CD1c-positive myeloid dendritic cell (primary cell): ENCODE data around the gene NCOA3.
A peak's percentile ranks its signal among the peaks of the same experiment; 100 is the strongest.

Experiments
- DNase-seq: peaks from one replicate; pipeline ENCODE4 v3.0.0-alpha.2; 2016; ENCODE audit errors: extremely low spot score

NCOA3 gene

GRCh38 chr20:47664744-47665143 is 163.1 kb downstream of the NCOA3 start:
- DNase-seq, result no peak

GRCh38 chr20:47665221-47665991 is 163.7 kb downstream of the NCOA3 start:
- no peak for DNase-seq

- DNase-seq, result no peak
These were observed 164.6 kb downstream of the NCOA3 start for GRCh38 chr20:47666304-47666703.

GRCh38 chr20:47667086-47667485 is 165.4 kb downstream of the NCOA3 start:
- no peak for DNase-seq

GRCh38 chr20:47667531-47668312 is 166.0 kb downstream of the NCOA3 start:
- DNase-seq, result peak; percentile 34

GRCh38 chr20:47668313-47669151 is 166.8 kb downstream of the NCOA3 start:
- DNase-seq, result no peak

GRCh38 chr20:47669152-47669425 is 167.4 kb downstream of the NCOA3 start:
- no peak for DNase-seq

- DNase-seq, result no peak
These were observed 167.8 kb downstream of the NCOA3 start for GRCh38 chr20:47669489-47669888.

GRCh38 chr20:47669927-47670890 is 168.5 kb downstream of the NCOA3 start:
- no peak for DNase-seq

- no peak for DNase-seq
These were observed 169.2 kb downstream of the NCOA3 start for GRCh38 chr20:47670913-47671312.

- no peak for DNase-seq
These were observed 170.5 kb downstream of the NCOA3 start for GRCh38 chr20:47672166-47672565.

GRCh38 chr20:47672886-47673670 is 171.4 kb downstream of the NCOA3 start:
- DNase-seq, result no peak

- DNase-seq, result no peak
These were observed 171.9 kb downstream of the NCOA3 start for GRCh38 chr20:47673671-47673955.

GRCh38 chr20:47674145-47674544 is 172.5 kb downstream of the NCOA3 start:
- DNase-seq, result no peak

- DNase-seq, result no peak
These were observed 173.0 kb downstream of the NCOA3 start for GRCh38 chr20:47674686-47675085.

- DNase-seq, result no peak
These were observed 173.8 kb downstream of the NCOA3 start for GRCh38 chr20:47675190-47676142.

GRCh38 chr20:47676219-47676721 is 174.6 kb downstream of the NCOA3 start:
- no peak for DNase-seq

- DNase-seq, result no peak
These were observed 175.4 kb downstream of the NCOA3 start for GRCh38 chr20:47676912-47677634.
